SK-N-SH (cell line): Measurements from ENCODE around the gene PKN1. TPM values are rescaled to one million over a fixed set of nuclear protein-coding genes. Genes with fewer than 3 reads are reported as not detected.

ENCODE experiments used
- CTCF ChIA-PET: fragments of 300-600, 350-600 bp; formaldehyde crosslinking; extraction: SDS; loops from one replicate; lab custom pipeline; 2021; lab: Yijun Ruan, JAX
- POLR2A ChIA-PET: fragments of 350-600 bp; sonication (Branson Sonifier 250); formaldehyde crosslinking; extraction: SDS; loops from one replicate; lab custom pipeline; 2020; ENCODE audit warnings: antibody characterized with exemption, inconsistent platforms; lab: Yijun Ruan, JAX
- DNase-seq: peaks from one replicate; pipeline ENCODE4 v3.0.0; 2012
- H2AFZ ChIP-seq: fragments of 200-600 bp; sonication (generic); 2 replicates; pipeline ENCODE4 v1.8.1; 2016; ENCODE audit warnings: antibody characterized with exemption, mild to moderate bottlenecking, low read depth
- H3F3A ChIP-seq: fragments of 200-600 bp; sonication (generic); replicated peaks from 2 replicates; pipeline ENCODE3; 2016; ENCODE audit warnings: antibody characterized with exemption, mild to moderate bottlenecking; ENCODE audit not compliant: insufficient read depth
- H3K27ac ChIP-seq, 2 experiments: fragments of 200-500 bp in 1 of 2; fragments of 200-600 bp in 1 of 2; sonication (Bioruptor generic) in 1 of 2; sonication (generic), shearing (Covaris generic) in 1 of 2; 2 replicates each; pipeline versions ENCODE4 v1.5.1 to v1.6.1; 2014 to 2016; ENCODE audit warnings: low read depth in 2 of 2, inconsistent platforms in 1 of 2, low read length in 1 of 2, mild to moderate bottlenecking in 1 of 2, mixed read lengths in 1 of 2
- H3K27me3 ChIP-seq: fragments of 200-600 bp; sonication (generic), shearing (Covaris generic); 2 replicates; pipeline ENCODE4 v1.6.1; 2016; ENCODE audit warnings: mixed run types; ENCODE audit not compliant: insufficient read depth
- H3K36me3 ChIP-seq, 2 experiments: fragments of 200-500 bp in 1 of 2; fragments of 200-600 bp in 1 of 2; sonication (Bioruptor generic) in 1 of 2; sonication (generic) in 1 of 2; replicated peaks in 1 of 2; 2 replicates each; pipeline versions ENCODE3 to v1.5.1; 2014 to 2016; ENCODE audit warnings: low read length in 1 of 2, mild to moderate bottlenecking in 1 of 2; ENCODE audit not compliant: insufficient read depth in 2 of 2, control insufficient read depth in 1 of 2
- H3K4me1 ChIP-seq, 2 experiments: fragments of 200-500 bp in 1 of 2; fragments of 200-600 bp in 1 of 2; sonication (Bioruptor generic) in 1 of 2; sonication (generic), shearing (Covaris generic) in 1 of 2; 2 replicates each; pipeline versions ENCODE4 v1.5.1 to v1.6.1; 2014 to 2016; ENCODE audit warnings: low read depth in 1 of 2, low read length in 1 of 2, mixed run types in 1 of 2; ENCODE audit not compliant: insufficient read depth in 2 of 2, control insufficient read depth in 1 of 2
- H3K4me2 ChIP-seq: fragments of 200-600 bp; sonication (generic), shearing (Covaris generic); 2 replicates; pipeline ENCODE4 v1.6.1; 2017; ENCODE audit warnings: mixed run types
- H3K4me3 ChIP-seq, 2 experiments: fragments of 200-500 bp in 1 of 2; fragments of 200-600 bp in 1 of 2; sonication (Bioruptor generic) in 1 of 2; sonication (generic), shearing (Covaris generic) in 1 of 2; 2 replicates each; pipeline versions ENCODE4 v1.5.1 to v1.8.1; 2014 to 2016; ENCODE audit warnings: low read depth in 2 of 2, inconsistent platforms in 1 of 2, low read length in 1 of 2, mild to moderate bottlenecking in 1 of 2, mixed read lengths in 1 of 2, moderate library complexity in 1 of 2
- H3K79me2 ChIP-seq: fragments of 200-600 bp; sonication (generic); 2 replicates; pipeline ENCODE4 v1.8.1; 2017; ENCODE audit warnings: mild to moderate bottlenecking; ENCODE audit not compliant: insufficient read depth
- H3K9ac ChIP-seq: fragments of 200-600 bp; sonication (generic); 2 replicates; pipeline ENCODE4 v1.6.1; 2017; ENCODE audit warnings: mixed run types
- H3K9me2 ChIP-seq: fragments of 200-600 bp; sonication (generic); 2 replicates; pipeline ENCODE4 v1.6.1; 2017; ENCODE audit warnings: mixed run types
- H3K9me3 ChIP-seq: fragments of 200-600 bp; sonication (generic); 2 replicates; pipeline ENCODE4 v1.6.1; 2017; ENCODE audit warnings: mixed run types, mild to moderate bottlenecking, moderate library complexity
- H4K20me1 ChIP-seq: fragments of 200-600 bp; sonication (generic); 2 replicates; pipeline ENCODE4 v1.6.1; 2017; ENCODE audit warnings: mild to moderate bottlenecking, mixed run types; ENCODE audit not compliant: insufficient read depth
- CHD2 ChIP-seq: fragments of 150-350 bp; IDR thresholded peaks from 2 replicates; pipeline ENCODE4 v1.6.1; 2018; ENCODE audit warnings: low read length; ENCODE audit not compliant: partially characterized antibody
- ELF1 ChIP-seq: IDR thresholded peaks from 2 replicates; pipeline ENCODE4 v1.4.0; 2012
- EZH2phosphoT487 ChIP-seq: fragments of 200-600 bp; sonication (generic); IDR thresholded peaks from 2 replicates; pipeline ENCODE4 v1.6.1; 2017; ENCODE audit warnings: low read depth, mixed run types, mild to moderate bottlenecking, antibody characterized with exemption, moderate library complexity, borderline replicate concordance
- FOXJ3 ChIP-seq: sonication (generic); formaldehyde crosslinking; IDR thresholded peaks from 2 replicates; pipeline ENCODE4 v1.5.1; 2020; ENCODE audit warnings: mild to moderate bottlenecking, missing genetic modification reagents
- GABPA ChIP-seq: IDR thresholded peaks from 2 replicates; pipeline ENCODE4 v1.4.0; 2012; ENCODE audit warnings: low read depth, mild to moderate bottlenecking
- GATA2 ChIP-seq: sonication (generic); formaldehyde crosslinking; IDR thresholded peaks from 2 replicates; pipeline ENCODE4 v1.5.0; 2020; ENCODE audit warnings: mild to moderate bottlenecking, missing genetic modification reagents
- NRF1 ChIP-seq: IDR thresholded peaks from 2 replicates; pipeline ENCODE4 v1.6.1; 2012; ENCODE audit warnings: low read depth, mild to moderate bottlenecking, low read length
- POLR2AphosphoS5 ChIP-seq: IDR thresholded peaks from 2 replicates; pipeline ENCODE4 v1.6.1; 2012; ENCODE audit warnings: low read depth, low read length
- RCOR1 ChIP-seq: fragments of 150-350 bp; IDR thresholded peaks from 2 replicates; pipeline ENCODE4 v1.6.1; 2017; ENCODE audit warnings: antibody characterized with exemption, low read length
- RXRA ChIP-seq: IDR thresholded peaks from 2 replicates; pipeline ENCODE4 v1.4.0; 2012; ENCODE audit warnings: low read depth, mild to moderate bottlenecking, borderline replicate concordance
- TAF1 ChIP-seq: IDR thresholded peaks from 2 replicates; pipeline ENCODE4 v1.6.1; 2012; ENCODE audit warnings: low read depth, mild to moderate bottlenecking, low read length, moderate library complexity, borderline replicate concordance
- YY1 ChIP-seq: IDR thresholded peaks from 2 replicates; pipeline ENCODE4 v1.4.0; 2012; ENCODE audit warnings: low read depth, mild to moderate bottlenecking
- WGBS: methylation state at CpG from one replicate; pipeline ENCODE4 v1.1.6; 2017; ENCODE audit warnings: low lambda C conversion rate; 5-methylcytosine and 5-hydroxymethylcytosine counted together
- polyA plus RNA-seq, 3 experiments: library from polyadenylated mRNA; depleted of rRNA; stranded (reverse); fragments of >200 nt; gene quantifications; 2 replicates each; pipeline ENCODE4 v1.2.3, GENCODE V29; 2012
- TF ChIP-seq, protein P1 (sequence below): fragments of 200-600 bp; sonication (generic); IDR thresholded peaks from 2 replicates; pipeline ENCODE4 v1.6.1; 2017; ENCODE audit warnings: antibody characterized with exemption, mild to moderate bottlenecking, moderate library complexity
- TF ChIP-seq, protein P2 (sequence below): fragments of 150-350 bp; IDR thresholded peaks from 2 replicates; pipeline ENCODE4 v1.6.1; 2017; ENCODE audit warnings: antibody characterized with exemption, low read length, low read depth, borderline replicate concordance
- TF ChIP-seq, protein P3 (sequence below): IDR thresholded peaks from 2 replicates; pipeline ENCODE4 v1.4.0; 2012; ENCODE audit warnings: low read depth, borderline replicate concordance
- TF ChIP-seq, protein P4 (sequence below): fragments of 150-350 bp; IDR thresholded peaks from 2 replicates; pipeline ENCODE4 v1.6.1; 2016; ENCODE audit warnings: mild to moderate bottlenecking, low read depth, low read length
- TF ChIP-seq, protein P5 (sequence below): IDR thresholded peaks from 2 replicates; pipeline ENCODE4 v1.6.1; 2012; ENCODE audit warnings: mild to moderate bottlenecking, low read depth, low read length, moderate library complexity

The PKN1 gene
- polyA plus RNA-seq, 1 of the 3 experiments (the other 2 are of a cell fraction): 99.6 TPM

DNA sequence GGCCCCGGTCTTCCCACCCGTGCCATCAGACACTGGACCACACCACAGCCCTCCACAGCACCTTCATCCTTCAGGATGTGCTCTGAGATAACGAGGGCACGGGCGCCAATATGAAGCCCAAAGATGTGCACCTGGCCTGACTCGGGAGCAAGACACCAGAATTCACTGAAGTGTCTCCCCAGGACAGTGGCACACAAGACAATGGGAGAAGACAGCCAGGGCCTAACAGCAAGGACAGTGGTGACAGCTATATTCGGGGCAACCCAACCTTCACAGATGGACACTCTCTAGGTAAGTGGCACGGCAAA lies 21.2 kb upstream of the PKN1 start:
- peaks cover 64% of the 10 kb centered on the region for H4K20me1 ChIP-seq
- H3K4me1 ChIP-seq: peaks cover 11% of the 10 kb centered on the region in 2 experiments; a peak in 2 of 4 replicates
- H3K9ac ChIP-seq: no peak overlapping the region
- ChIA-PET POLR2A (no interaction called here), CTCF (interaction anchor here (1.4 to 2.7 kb wide), 2 partner anchors 63 to 271 kb away, joined by 3 to 10 read pairs; no protein-coding TSS in a partner anchor)
- H2AFZ ChIP-seq: no peak overlapping the region
- peaks cover 61% of the 10 kb centered on the region for H3K79me2 ChIP-seq
- peaks cover 30 to 52% of the 10 kb centered on the region in 2 experiments for H3K36me3 ChIP-seq
- no peak overlapping the region for H3K4me2 ChIP-seq
- H3K9me2 ChIP-seq: no peaks in the 10 kb centered on the region
- no peaks in the 10 kb centered on the region for H3K9me3 ChIP-seq
- peaks cover 8% of the 10 kb centered on the region for H3F3A ChIP-seq
- TF ChIP-seq ELF1: no peak
- TF ChIP-seq GATA2 (CRISPR knock-in tag): no peak
- TF ChIP-seq, protein P1, sequence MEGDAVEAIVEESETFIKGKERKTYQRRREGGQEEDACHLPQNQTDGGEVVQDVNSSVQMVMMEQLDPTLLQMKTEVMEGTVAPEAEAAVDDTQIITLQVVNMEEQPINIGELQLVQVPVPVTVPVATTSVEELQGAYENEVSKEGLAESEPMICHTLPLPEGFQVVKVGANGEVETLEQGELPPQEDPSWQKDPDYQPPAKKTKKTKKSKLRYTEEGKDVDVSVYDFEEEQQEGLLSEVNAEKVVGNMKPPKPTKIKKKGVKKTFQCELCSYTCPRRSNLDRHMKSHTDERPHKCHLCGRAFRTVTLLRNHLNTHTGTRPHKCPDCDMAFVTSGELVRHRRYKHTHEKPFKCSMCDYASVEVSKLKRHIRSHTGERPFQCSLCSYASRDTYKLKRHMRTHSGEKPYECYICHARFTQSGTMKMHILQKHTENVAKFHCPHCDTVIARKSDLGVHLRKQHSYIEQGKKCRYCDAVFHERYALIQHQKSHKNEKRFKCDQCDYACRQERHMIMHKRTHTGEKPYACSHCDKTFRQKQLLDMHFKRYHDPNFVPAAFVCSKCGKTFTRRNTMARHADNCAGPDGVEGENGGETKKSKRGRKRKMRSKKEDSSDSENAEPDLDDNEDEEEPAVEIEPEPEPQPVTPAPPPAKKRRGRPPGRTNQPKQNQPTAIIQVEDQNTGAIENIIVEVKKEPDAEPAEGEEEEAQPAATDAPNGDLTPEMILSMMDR: no peak
- no peak for TF ChIP-seq EZH2phosphoT487
- TF ChIP-seq, protein P2, sequence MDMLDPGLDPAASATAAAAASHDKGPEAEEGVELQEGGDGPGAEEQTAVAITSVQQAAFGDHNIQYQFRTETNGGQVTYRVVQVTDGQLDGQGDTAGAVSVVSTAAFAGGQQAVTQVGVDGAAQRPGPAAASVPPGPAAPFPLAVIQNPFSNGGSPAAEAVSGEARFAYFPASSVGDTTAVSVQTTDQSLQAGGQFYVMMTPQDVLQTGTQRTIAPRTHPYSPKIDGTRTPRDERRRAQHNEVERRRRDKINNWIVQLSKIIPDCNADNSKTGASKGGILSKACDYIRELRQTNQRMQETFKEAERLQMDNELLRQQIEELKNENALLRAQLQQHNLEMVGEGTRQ: no peak
- no peak for TF ChIP-seq POLR2AphosphoS5
- TF ChIP-seq YY1: no peak
- TF ChIP-seq RCOR1: no peak
- TF ChIP-seq, protein P3, sequence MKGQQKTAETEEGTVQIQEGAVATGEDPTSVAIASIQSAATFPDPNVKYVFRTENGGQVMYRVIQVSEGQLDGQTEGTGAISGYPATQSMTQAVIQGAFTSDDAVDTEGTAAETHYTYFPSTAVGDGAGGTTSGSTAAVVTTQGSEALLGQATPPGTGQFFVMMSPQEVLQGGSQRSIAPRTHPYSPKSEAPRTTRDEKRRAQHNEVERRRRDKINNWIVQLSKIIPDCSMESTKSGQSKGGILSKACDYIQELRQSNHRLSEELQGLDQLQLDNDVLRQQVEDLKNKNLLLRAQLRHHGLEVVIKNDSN: no peak
- TF ChIP-seq, protein P4, sequence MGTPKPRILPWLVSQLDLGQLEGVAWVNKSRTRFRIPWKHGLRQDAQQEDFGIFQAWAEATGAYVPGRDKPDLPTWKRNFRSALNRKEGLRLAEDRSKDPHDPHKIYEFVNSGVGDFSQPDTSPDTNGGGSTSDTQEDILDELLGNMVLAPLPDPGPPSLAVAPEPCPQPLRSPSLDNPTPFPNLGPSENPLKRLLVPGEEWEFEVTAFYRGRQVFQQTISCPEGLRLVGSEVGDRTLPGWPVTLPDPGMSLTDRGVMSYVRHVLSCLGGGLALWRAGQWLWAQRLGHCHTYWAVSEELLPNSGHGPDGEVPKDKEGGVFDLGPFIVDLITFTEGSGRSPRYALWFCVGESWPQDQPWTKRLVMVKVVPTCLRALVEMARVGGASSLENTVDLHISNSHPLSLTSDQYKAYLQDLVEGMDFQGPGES: no peak
- no peak for TF ChIP-seq TAF1
- no peak for TF ChIP-seq RXRA
- TF ChIP-seq NRF1: no peak
- TF ChIP-seq, protein P5, sequence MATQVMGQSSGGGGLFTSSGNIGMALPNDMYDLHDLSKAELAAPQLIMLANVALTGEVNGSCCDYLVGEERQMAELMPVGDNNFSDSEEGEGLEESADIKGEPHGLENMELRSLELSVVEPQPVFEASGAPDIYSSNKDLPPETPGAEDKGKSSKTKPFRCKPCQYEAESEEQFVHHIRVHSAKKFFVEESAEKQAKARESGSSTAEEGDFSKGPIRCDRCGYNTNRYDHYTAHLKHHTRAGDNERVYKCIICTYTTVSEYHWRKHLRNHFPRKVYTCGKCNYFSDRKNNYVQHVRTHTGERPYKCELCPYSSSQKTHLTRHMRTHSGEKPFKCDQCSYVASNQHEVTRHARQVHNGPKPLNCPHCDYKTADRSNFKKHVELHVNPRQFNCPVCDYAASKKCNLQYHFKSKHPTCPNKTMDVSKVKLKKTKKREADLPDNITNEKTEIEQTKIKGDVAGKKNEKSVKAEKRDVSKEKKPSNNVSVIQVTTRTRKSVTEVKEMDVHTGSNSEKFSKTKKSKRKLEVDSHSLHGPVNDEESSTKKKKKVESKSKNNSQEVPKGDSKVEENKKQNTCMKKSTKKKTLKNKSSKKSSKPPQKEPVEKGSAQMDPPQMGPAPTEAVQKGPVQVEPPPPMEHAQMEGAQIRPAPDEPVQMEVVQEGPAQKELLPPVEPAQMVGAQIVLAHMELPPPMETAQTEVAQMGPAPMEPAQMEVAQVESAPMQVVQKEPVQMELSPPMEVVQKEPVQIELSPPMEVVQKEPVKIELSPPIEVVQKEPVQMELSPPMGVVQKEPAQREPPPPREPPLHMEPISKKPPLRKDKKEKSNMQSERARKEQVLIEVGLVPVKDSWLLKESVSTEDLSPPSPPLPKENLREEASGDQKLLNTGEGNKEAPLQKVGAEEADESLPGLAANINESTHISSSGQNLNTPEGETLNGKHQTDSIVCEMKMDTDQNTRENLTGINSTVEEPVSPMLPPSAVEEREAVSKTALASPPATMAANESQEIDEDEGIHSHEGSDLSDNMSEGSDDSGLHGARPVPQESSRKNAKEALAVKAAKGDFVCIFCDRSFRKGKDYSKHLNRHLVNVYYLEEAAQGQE: no peak
- TF ChIP-seq GABPA: no peak
- no peak for TF ChIP-seq FOXJ3
- no peak for TF ChIP-seq CHD2
- DNase-seq: no peak
- WGBS: 90% methylated on average over 8 of the region's 8 CpGs
- no peaks in the 10 kb centered on the region for H3K27me3 ChIP-seq
- H3K27ac ChIP-seq: no peak overlapping the region; a peak in 1 of 4 replicates
- no peak overlapping the region for H3K4me3 ChIP-seq
